Measurements from ENCODE around the gene ANKRD18B.
"Not testable (repeated sequence)": the region's sequence is repeated elsewhere in the genome, so short reads cannot be mapped to it uniquely, and the experiment has no call there.

ANKRD18B gene

DNA sequence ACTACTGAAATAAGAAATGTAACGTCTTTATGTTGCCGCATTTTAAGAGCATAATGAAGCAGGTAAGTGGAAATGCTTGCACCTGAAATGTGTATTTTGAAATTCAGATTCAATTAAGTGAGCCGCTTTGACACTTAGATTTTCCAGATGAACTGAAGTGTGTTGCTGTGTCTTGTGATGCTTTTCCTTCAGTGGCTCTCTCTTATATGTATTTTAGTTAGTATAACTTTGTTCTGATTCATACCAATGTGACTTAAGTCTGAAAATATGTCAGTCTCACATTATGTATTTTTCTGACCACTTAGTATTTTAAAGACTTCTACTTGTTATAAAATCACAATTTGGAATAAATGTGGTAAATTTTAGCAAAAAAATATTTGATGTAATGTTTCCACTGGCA lies 25.4 kb downstream of the ANKRD18B start:
- not testable (repeated sequence) for H3K4me1 ChIP-seq (ENCODE audit: insufficient read depth, low read length); H3K4me2 ChIP-seq (ENCODE audit: insufficient read depth, low read length); H2AFZ ChIP-seq (ENCODE audit: low read depth, low read length); H4K20me1 ChIP-seq (ENCODE audit: insufficient read depth, low read length); H3K9ac ChIP-seq (ENCODE audit: low read depth, low read length); H3K27me3 ChIP-seq (ENCODE audit: insufficient read depth, low read length, poor library complexity); H3K79me2 ChIP-seq (ENCODE audit: insufficient read depth, low read length); DNase-seq; H3K9me3 ChIP-seq (ENCODE audit: insufficient read depth, low read length, severe bottlenecking); ATAC-seq (ENCODE audit: insufficient read depth, low read depth); H3K4me3 ChIP-seq (ENCODE audit: low read depth in 1 of 2, low read length in 2 of 2); H3K27ac ChIP-seq (ENCODE audit: low read length); H3K36me3 ChIP-seq (ENCODE audit: insufficient read depth, low read length)

DNA sequence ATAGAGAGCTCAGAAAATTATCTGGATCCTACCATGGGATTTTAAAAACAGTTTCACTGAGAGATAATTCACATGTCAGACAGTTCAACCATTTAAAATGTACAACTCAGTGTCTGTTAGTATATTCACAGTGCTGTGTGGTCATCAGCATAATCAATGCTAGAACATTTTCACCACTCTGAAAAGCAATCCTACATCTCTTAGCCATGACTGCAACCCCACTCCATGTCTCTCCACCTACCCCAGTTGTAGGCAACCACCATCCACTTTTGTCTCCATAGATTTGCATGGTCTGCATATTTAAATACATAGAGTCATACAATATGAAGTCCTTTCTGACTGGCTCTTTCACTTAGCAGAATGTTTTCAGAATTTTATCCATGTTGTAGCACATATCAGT lies 27.1 kb downstream of the ANKRD18B start:
- H3K9ac ChIP-seq (ENCODE audit: low read depth, low read length); H3K4me1 ChIP-seq (ENCODE audit: insufficient read depth, low read length); H3K36me3 ChIP-seq (ENCODE audit: insufficient read depth, low read length); H3K9me3 ChIP-seq (ENCODE audit: insufficient read depth, low read length, severe bottlenecking); H4K20me1 ChIP-seq (ENCODE audit: insufficient read depth, low read length); H3K27ac ChIP-seq (ENCODE audit: low read length); H3K27me3 ChIP-seq (ENCODE audit: insufficient read depth, low read length, poor library complexity); H2AFZ ChIP-seq (ENCODE audit: low read depth, low read length); H3K79me2 ChIP-seq (ENCODE audit: insufficient read depth, low read length); DNase-seq; ATAC-seq (ENCODE audit: insufficient read depth, low read depth); H3K4me2 ChIP-seq (ENCODE audit: insufficient read depth, low read length); H3K4me3 ChIP-seq (ENCODE audit: low read depth in 1 of 2, low read length in 2 of 2): not testable (repeated sequence)

DNA sequence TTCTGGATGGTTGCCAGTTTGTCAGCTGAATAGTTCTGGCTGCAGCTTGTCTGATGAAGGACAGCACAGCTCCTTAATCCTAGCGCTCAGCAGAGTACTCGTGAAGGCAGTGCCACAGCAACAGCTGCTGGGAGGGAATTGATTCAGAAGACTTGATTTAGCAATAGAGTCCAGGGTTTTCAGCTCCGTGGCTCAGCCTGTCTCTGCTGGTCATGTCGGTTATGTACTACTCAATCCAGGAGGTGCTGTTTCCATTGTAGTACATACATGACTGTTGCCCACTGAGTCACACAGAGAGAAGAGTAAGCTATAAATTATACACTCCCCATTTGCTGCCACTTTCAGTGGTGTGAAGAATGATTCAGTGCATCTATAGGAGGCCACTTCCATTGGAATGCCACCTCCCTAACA lies 28.3 kb downstream of the ANKRD18B start:
- not testable (repeated sequence) for DNase-seq; H2AFZ ChIP-seq (ENCODE audit: low read depth, low read length); H3K9ac ChIP-seq (ENCODE audit: low read depth, low read length); H3K27me3 ChIP-seq (ENCODE audit: insufficient read depth, low read length, poor library complexity); H3K4me2 ChIP-seq (ENCODE audit: insufficient read depth, low read length); H3K27ac ChIP-seq (ENCODE audit: low read length); H4K20me1 ChIP-seq (ENCODE audit: insufficient read depth, low read length); ATAC-seq (ENCODE audit: insufficient read depth, low read depth); H3K36me3 ChIP-seq (ENCODE audit: insufficient read depth, low read length); H3K79me2 ChIP-seq (ENCODE audit: insufficient read depth, low read length); H3K4me1 ChIP-seq (ENCODE audit: insufficient read depth, low read length); H3K4me3 ChIP-seq (ENCODE audit: low read depth in 1 of 2, low read length in 2 of 2); H3K9me3 ChIP-seq (ENCODE audit: insufficient read depth, low read length, severe bottlenecking)

DNA sequence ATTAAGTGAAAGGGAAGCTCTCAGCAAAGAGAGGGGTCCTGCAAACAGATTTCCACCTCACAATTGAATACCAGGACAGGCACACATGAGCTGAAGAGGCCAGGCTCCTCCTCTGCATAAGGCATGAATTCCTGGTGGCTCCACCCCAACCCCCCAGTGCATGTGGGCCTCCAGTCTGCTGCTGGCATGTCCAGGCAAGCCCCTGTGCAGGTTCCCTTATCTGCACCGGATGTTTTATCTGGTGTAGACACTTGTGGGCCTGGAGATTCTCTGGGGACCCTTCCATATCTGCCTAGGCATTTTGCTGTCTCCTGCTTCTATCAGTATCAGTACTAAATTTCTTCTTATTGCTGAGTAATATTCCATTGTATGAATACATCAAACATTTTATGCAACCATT lies 36.2 kb downstream of the ANKRD18B start:
- H3K27me3 ChIP-seq (ENCODE audit: insufficient read depth, low read length, poor library complexity); H3K4me3 ChIP-seq (ENCODE audit: low read depth in 1 of 2, low read length in 2 of 2); H2AFZ ChIP-seq (ENCODE audit: low read depth, low read length); H3K9me3 ChIP-seq (ENCODE audit: insufficient read depth, low read length, severe bottlenecking); H3K9ac ChIP-seq (ENCODE audit: low read depth, low read length); H3K79me2 ChIP-seq (ENCODE audit: insufficient read depth, low read length); H3K36me3 ChIP-seq (ENCODE audit: insufficient read depth, low read length); H4K20me1 ChIP-seq (ENCODE audit: insufficient read depth, low read length): not testable (repeated sequence)
- DNase-seq (peak; percentile 82), ATAC-seq (ENCODE audit: insufficient read depth, low read depth) (peak; percentile 93)
- peaks cover 48% of the 10 kb centered on the region for H3K4me1 ChIP-seq (ENCODE audit: insufficient read depth, low read length)
- H3K4me2 ChIP-seq (ENCODE audit: insufficient read depth, low read length): 0 out of 2 replicates have a peak overlapping the region, but pooled peaks have one; percentile 3
- H3K27ac ChIP-seq (ENCODE audit: low read length): peak overlapping the region; percentile 63

DNA sequence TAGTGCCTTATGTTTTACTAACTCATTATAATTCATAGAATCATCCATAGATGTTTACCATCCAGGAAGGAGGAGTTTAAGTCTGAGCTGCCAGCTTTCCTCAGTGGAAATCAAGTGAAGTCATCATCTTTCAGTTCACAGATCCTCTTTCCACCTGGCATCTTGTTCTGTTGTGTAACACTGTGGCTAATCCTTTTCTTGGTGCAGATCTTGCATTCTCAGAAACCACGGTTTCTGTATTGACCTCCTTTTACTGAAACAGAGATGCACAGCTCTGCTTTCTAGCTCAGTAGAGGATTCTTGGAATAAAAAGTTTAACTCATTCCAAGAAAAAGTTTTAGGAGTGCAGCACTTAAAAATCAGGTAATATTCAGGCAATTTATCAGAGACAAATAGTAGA lies 38.1 kb downstream of the ANKRD18B start:
- not testable (repeated sequence) for H3K36me3 ChIP-seq (ENCODE audit: insufficient read depth, low read length); H3K9me3 ChIP-seq (ENCODE audit: insufficient read depth, low read length, severe bottlenecking); H3K27me3 ChIP-seq (ENCODE audit: insufficient read depth, low read length, poor library complexity); H3K79me2 ChIP-seq (ENCODE audit: insufficient read depth, low read length); H3K4me3 ChIP-seq (ENCODE audit: low read depth in 1 of 2, low read length in 2 of 2); H3K9ac ChIP-seq (ENCODE audit: low read depth, low read length); H2AFZ ChIP-seq (ENCODE audit: low read depth, low read length); H4K20me1 ChIP-seq (ENCODE audit: insufficient read depth, low read length)
- ATAC-seq (ENCODE audit: insufficient read depth, low read depth) (peak; percentile 39; the same call in 2 of the 3 replicates), DNase-seq (peak; percentile 40)
- peak overlapping the region; percentile 28; the same call in 1 of the 2 replicates for H3K4me2 ChIP-seq (ENCODE audit: insufficient read depth, low read length)
- peaks cover 48% of the 10 kb centered on the region for H3K4me1 ChIP-seq (ENCODE audit: insufficient read depth, low read length)
- peak overlapping the region; percentile 55; the same call in 1 of the 2 replicates for H3K27ac ChIP-seq (ENCODE audit: low read length)

DNA sequence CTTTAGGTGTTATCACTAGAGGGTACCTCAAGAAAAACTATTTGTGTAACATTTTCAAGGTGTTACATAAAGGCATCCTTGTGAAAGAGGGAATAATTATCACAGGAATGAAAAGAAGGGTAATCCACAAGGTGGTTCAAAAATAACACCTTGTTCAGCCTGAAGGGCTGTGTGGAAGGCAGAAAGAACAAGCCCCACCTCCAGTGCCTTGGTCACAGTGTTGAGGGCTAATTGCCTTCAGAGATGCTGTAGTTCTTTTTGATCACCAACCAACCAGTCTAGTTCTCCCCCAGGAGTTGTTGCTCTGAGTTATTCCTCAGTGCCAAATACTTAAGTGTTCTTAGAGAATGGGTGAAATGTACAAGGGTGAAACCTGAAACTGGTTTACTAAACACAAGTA lies 43.7 kb downstream of the ANKRD18B start:
- not testable (repeated sequence) for H3K9ac ChIP-seq (ENCODE audit: low read depth, low read length); H3K4me3 ChIP-seq (ENCODE audit: low read depth in 1 of 2, low read length in 2 of 2); H3K9me3 ChIP-seq (ENCODE audit: insufficient read depth, low read length, severe bottlenecking); H2AFZ ChIP-seq (ENCODE audit: low read depth, low read length); H3K27me3 ChIP-seq (ENCODE audit: insufficient read depth, low read length, poor library complexity); H3K27ac ChIP-seq (ENCODE audit: low read length); DNase-seq; H3K79me2 ChIP-seq (ENCODE audit: insufficient read depth, low read length); H4K20me1 ChIP-seq (ENCODE audit: insufficient read depth, low read length); H3K4me2 ChIP-seq (ENCODE audit: insufficient read depth, low read length); H3K36me3 ChIP-seq (ENCODE audit: insufficient read depth, low read length); ATAC-seq (ENCODE audit: insufficient read depth, low read depth)
- peaks cover 15% of the 10 kb centered on the region for H3K4me1 ChIP-seq (ENCODE audit: insufficient read depth, low read length)

DNA sequence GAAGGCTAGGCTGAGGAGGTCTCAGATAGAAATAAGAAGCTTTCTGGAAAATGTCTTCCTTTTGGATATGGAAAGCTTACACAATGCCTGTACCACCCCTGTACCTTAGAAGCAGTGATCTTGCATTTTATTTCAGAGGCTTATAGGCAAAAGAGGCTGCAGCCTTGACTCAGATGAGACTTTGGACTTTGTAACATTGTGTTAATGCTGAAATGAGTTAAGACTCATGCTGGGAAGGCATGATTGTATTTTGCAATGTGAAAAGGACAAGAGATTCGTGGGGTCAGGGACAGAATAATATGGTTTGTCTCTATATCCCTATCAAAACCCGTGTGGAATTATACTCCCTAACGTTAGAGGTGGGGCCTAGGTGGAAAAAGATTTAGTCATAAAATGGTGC lies 53.7 kb downstream of the ANKRD18B start:
- H3K36me3 ChIP-seq (ENCODE audit: insufficient read depth, low read length); H4K20me1 ChIP-seq (ENCODE audit: insufficient read depth, low read length); ATAC-seq (ENCODE audit: insufficient read depth, low read depth); H3K4me1 ChIP-seq (ENCODE audit: insufficient read depth, low read length); H3K4me3 ChIP-seq (ENCODE audit: low read depth in 1 of 2, low read length in 2 of 2); H3K79me2 ChIP-seq (ENCODE audit: insufficient read depth, low read length); H3K4me2 ChIP-seq (ENCODE audit: insufficient read depth, low read length); H3K27me3 ChIP-seq (ENCODE audit: insufficient read depth, low read length, poor library complexity); H3K27ac ChIP-seq (ENCODE audit: low read length); H3K9ac ChIP-seq (ENCODE audit: low read depth, low read length); DNase-seq; H3K9me3 ChIP-seq (ENCODE audit: insufficient read depth, low read length, severe bottlenecking); H2AFZ ChIP-seq (ENCODE audit: low read depth, low read length): not testable (repeated sequence)

DNA sequence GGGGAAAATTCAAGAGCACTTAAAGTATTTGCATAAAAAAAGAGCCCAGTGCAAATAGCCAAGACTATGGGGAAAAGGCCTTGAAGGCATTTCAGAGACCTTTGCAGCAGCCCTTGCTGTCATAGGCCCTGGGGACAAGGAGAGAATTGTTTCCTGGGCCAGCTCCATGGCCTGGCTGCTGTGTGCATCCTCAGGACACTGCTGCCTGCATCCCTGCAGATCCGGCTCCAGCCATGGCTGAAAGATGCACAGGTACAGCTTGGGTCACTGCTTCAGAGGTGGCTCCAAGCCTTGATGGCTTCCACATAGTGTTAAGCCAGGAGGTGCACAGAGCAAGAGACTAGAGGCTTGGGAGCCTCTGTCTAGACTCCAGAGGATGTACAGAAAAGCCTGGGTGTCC lies 55.9 kb downstream of the ANKRD18B start:
- H3K79me2 ChIP-seq (ENCODE audit: insufficient read depth, low read length); H2AFZ ChIP-seq (ENCODE audit: low read depth, low read length); H3K9ac ChIP-seq (ENCODE audit: low read depth, low read length); H4K20me1 ChIP-seq (ENCODE audit: insufficient read depth, low read length); H3K4me1 ChIP-seq (ENCODE audit: insufficient read depth, low read length); ATAC-seq (ENCODE audit: insufficient read depth, low read depth); H3K4me2 ChIP-seq (ENCODE audit: insufficient read depth, low read length); H3K36me3 ChIP-seq (ENCODE audit: insufficient read depth, low read length); H3K9me3 ChIP-seq (ENCODE audit: insufficient read depth, low read length, severe bottlenecking); H3K4me3 ChIP-seq (ENCODE audit: low read depth in 1 of 2, low read length in 2 of 2); H3K27ac ChIP-seq (ENCODE audit: low read length); H3K27me3 ChIP-seq (ENCODE audit: insufficient read depth, low read length, poor library complexity); DNase-seq: not testable (repeated sequence)
